H1 (cell line): ENCODE results near the gene BTBD18. TPM values are rescaled to one million over a fixed set of nuclear protein-coding genes. Genes with fewer than 3 reads are reported as not detected.

Experiments
- CTCF ChIA-PET: fragments of 300-600 bp; sonication (Branson Sonifier 250); formaldehyde crosslinking; loops from one replicate; lab custom pipeline; 2021; ENCODE audit not compliant: partially characterized antibody; lab: Charles Lee
- POLR2A ChIA-PET: fragments of 300-600 bp; sonication (Branson Sonifier 250); formaldehyde crosslinking; loops from one replicate; lab custom pipeline; 2021; ENCODE audit warnings: inconsistent platforms; ENCODE audit not compliant: partially characterized antibody; lab: Charles Lee
- DNase-seq, 2 experiments: peaks; one replicate each; pipeline versions ENCODE4 v3.0.0 to v3.0.0-alpha.2; 2010 to 2022; ENCODE audit warnings: low spot score in 2 of 2, low read depth in 1 of 2, mixed read lengths in 1 of 2
- FAIRE-seq: peaks from 2 replicates; lab custom pipeline; 2011; peaks lifted over from hg19 to GRCh38; lab: Jason Lieb, UNC
- H2AFZ ChIP-seq: 2 replicates; pipeline ENCODE4 v1.8.1; 2012; ENCODE audit warnings: low read length, inconsistent platforms
- H2AK5ac ChIP-seq: 2 replicates; pipeline ENCODE4 v1.6.1; 2013; ENCODE audit warnings: low read depth, low read length
- H2BK120ac ChIP-seq: replicated peaks from 2 replicates; pipeline ENCODE3; 2013; ENCODE audit warnings: low read depth, low read length, inconsistent platforms
- H2BK12ac ChIP-seq: 2 replicates; pipeline ENCODE4 v1.6.1; 2013; ENCODE audit warnings: low read depth, low read length
- H2BK15ac ChIP-seq: 2 replicates; pipeline ENCODE4 v1.6.1; 2013; ENCODE audit warnings: low read length
- H2BK20ac ChIP-seq: 2 replicates; pipeline ENCODE4 v1.6.1; 2013; ENCODE audit warnings: low read length
- H2BK5ac ChIP-seq: 2 replicates; pipeline ENCODE4 v1.6.1; 2013; ENCODE audit warnings: low read depth, low read length
- H3K14ac ChIP-seq: 2 replicates; pipeline ENCODE4 v1.6.1; 2013; ENCODE audit warnings: inconsistent platforms; ENCODE audit not compliant: insufficient read length
- H3K18ac ChIP-seq: 2 replicates; pipeline ENCODE4 v1.6.1; 2013; ENCODE audit warnings: low read length; ENCODE audit errors: extremely low read depth
- H3K23ac ChIP-seq: 2 replicates; pipeline ENCODE4 v1.6.1; 2013; ENCODE audit warnings: inconsistent platforms; ENCODE audit not compliant: insufficient read length
- H3K23me2 ChIP-seq: 2 replicates; pipeline ENCODE4 v1.6.1; 2013; ENCODE audit warnings: low read depth, low read length
- H3K27ac ChIP-seq: 2 replicates; pipeline ENCODE4 v1.6.1; 2011; ENCODE audit warnings: low read depth, low read length, inconsistent platforms
- H3K27me3 ChIP-seq, 4 experiments: replicated peaks in 1 of 4; 1 replicate in 1 of 4; 2 replicates in 3 of 4; pipeline versions ENCODE4 v1.6.1 to v1.8.1; 2011 to 2013; ENCODE audit warnings: low read length in 3 of 4, mild to moderate bottlenecking in 3 of 4, inconsistent platforms in 2 of 4, mixed read lengths in 2 of 4, moderate library complexity in 1 of 4; ENCODE audit not compliant: control insufficient read depth in 3 of 4, insufficient read depth in 3 of 4; ENCODE audit errors: extremely low read depth in 1 of 4
- H3K36me3 ChIP-seq, 4 experiments: 2 replicates each; pipeline versions ENCODE4 v1.6.1 to v1.8.1; 2011 to 2013; ENCODE audit warnings: mild to moderate bottlenecking in 4 of 4, low read length in 3 of 4, moderate library complexity in 2 of 4, control low read depth in 1 of 4, inconsistent platforms in 1 of 4; ENCODE audit not compliant: insufficient read depth in 4 of 4, control insufficient read depth in 2 of 4
- H3K4ac ChIP-seq: replicated peaks from 2 replicates; pipeline ENCODE3; 2013; ENCODE audit warnings: low read length, low read depth, mixed read lengths, inconsistent platforms; ENCODE audit not compliant: insufficient read length
- H3K4me1 ChIP-seq, 4 experiments: replicated peaks in 1 of 4; 1 replicate in 1 of 4; 2 replicates in 3 of 4; pipeline versions ENCODE4 v1.6.1 to v1.8.1; 2011 to 2013; ENCODE audit warnings: low read length in 3 of 4, inconsistent platforms in 2 of 4, mixed read lengths in 1 of 4; ENCODE audit not compliant: insufficient read depth in 4 of 4, control insufficient read depth in 3 of 4
- H3K4me2 ChIP-seq, 2 experiments: 2 replicates each; pipeline versions ENCODE4 v1.6.1 to v1.8.1; 2011 to 2013; ENCODE audit warnings: low read depth in 2 of 2, low read length in 2 of 2, control low read depth in 1 of 2, inconsistent platforms in 1 of 2, mild to moderate bottlenecking in 1 of 2; ENCODE audit not compliant: insufficient read depth in 1 of 2
- H3K4me3 ChIP-seq, 4 experiments: fragments of 200-600, 300-600 bp in 1 of 4; sonication (generic), shearing (Covaris generic), sonication (Bioruptor Twin) in 1 of 4; 2 replicates each; pipeline versions ENCODE4 v1.5.1 to v1.8.1; 2011 to 2016; ENCODE audit warnings: low read length in 4 of 4, low read depth in 3 of 4, control low read depth in 2 of 4, inconsistent platforms in 2 of 4, mild to moderate bottlenecking in 2 of 4, mixed read lengths in 1 of 4, moderate library complexity in 1 of 4; ENCODE audit not compliant: insufficient read depth in 2 of 4; ENCODE audit errors: extremely low read depth in 1 of 4
- H3K56ac ChIP-seq: replicated peaks from 2 replicates; pipeline ENCODE3; 2013; ENCODE audit warnings: low read depth, mild to moderate bottlenecking, mixed read lengths, low read length, inconsistent platforms; ENCODE audit not compliant: insufficient read length
- H3K79me1 ChIP-seq: 2 replicates; pipeline ENCODE4 v1.6.1; 2013; ENCODE audit warnings: low read depth, low read length, control low read depth
- H3K79me2 ChIP-seq, 2 experiments: 2 replicates each; pipeline versions ENCODE4 v1.6.1 to v1.8.1; 2012 to 2013; ENCODE audit warnings: low read length in 2 of 2, mild to moderate bottlenecking in 2 of 2, inconsistent platforms in 1 of 2; ENCODE audit not compliant: insufficient read depth in 2 of 2, control insufficient read depth in 1 of 2
- H3K9ac ChIP-seq, 4 experiments: replicated peaks in 1 of 4; 1 replicate in 1 of 4; 2 replicates in 3 of 4; pipeline versions ENCODE4 v1.6.1 to v1.8.1; 2011 to 2013; ENCODE audit warnings: low read depth in 3 of 4, low read length in 3 of 4, control low read depth in 2 of 4, mild to moderate bottlenecking in 2 of 4, moderate library complexity in 2 of 4, inconsistent platforms in 1 of 4; ENCODE audit errors: extremely low read depth in 1 of 4
- H3K9me3 ChIP-seq, 2 experiments: 2 replicates each; pipeline versions ENCODE4 v1.6.1 to v1.8.1; 2012 to 2013; ENCODE audit warnings: mild to moderate bottlenecking in 2 of 2, moderate library complexity in 2 of 2, control low read depth in 1 of 2, inconsistent platforms in 1 of 2, low read depth in 1 of 2, low read length in 1 of 2, mixed read lengths in 1 of 2; ENCODE audit not compliant: insufficient read depth in 2 of 2
- H4K20me1 ChIP-seq, 2 experiments: replicated peaks in 1 of 2; 2 replicates each; pipeline versions ENCODE3 to v1.8.1; 2011 to 2013; ENCODE audit warnings: inconsistent platforms in 2 of 2, low read length in 2 of 2, mild to moderate bottlenecking in 1 of 2; ENCODE audit not compliant: insufficient read depth in 2 of 2, control insufficient read depth in 1 of 2
- H4K5ac ChIP-seq: 2 replicates; pipeline ENCODE4 v1.6.1; 2013; ENCODE audit warnings: low read length, low read depth, mixed read lengths, inconsistent platforms; ENCODE audit not compliant: insufficient read length
- H4K8ac ChIP-seq: 2 replicates; pipeline ENCODE4 v1.8.0; 2013; ENCODE audit warnings: mild to moderate bottlenecking, moderate library complexity, low read length, inconsistent platforms; ENCODE audit not compliant: insufficient read depth; ENCODE audit errors: extremely low read depth
- H4K91ac ChIP-seq: replicated peaks from 2 replicates; pipeline ENCODE3; 2013; ENCODE audit warnings: low read length, mixed read lengths, inconsistent platforms; ENCODE audit not compliant: insufficient read length
- BRCA1 ChIP-seq: IDR thresholded peaks from 2 replicates; pipeline ENCODE4 v1.6.1; 2012; ENCODE audit warnings: low read depth, low read length, improper control_type of control experiment
- YY1 ChIP-seq: IDR thresholded peaks from 2 replicates; pipeline ENCODE4 v1.6.1; 2011; ENCODE audit warnings: low read depth, mild to moderate bottlenecking, low read length
- WGBS, 2 experiments: shearing (Covaris generic) in 1 of 2; methylation state at CpG; one replicate each; pipeline versions ENCODE4 v1.1.6 to v1.1.7; 2013 to 2015; ENCODE audit warnings: low lambda C conversion rate in 2 of 2, mixed read lengths in 2 of 2, inconsistent platforms in 1 of 2, low coverage in 1 of 2, missing lambda C conversion rate in 1 of 2; ENCODE audit not compliant: insufficient replicate concordance in 2 of 2, insufficient coverage in 1 of 2, insufficient read length in 1 of 2; ENCODE audit errors: extremely low coverage in 1 of 2, missing lambda C conversion rate in 1 of 2; 5-methylcytosine and 5-hydroxymethylcytosine counted together
- polyA plus RNA-seq, 7 experiments: library from polyadenylated mRNA; depleted of rRNA in 3 of 7; stranded (reverse) in 5 of 7; unstranded in 2 of 7; fragments of >200 nt in 5 of 7; fragments of 200-250 nt in 2 of 7; gene quantifications; 1 replicate in 5 of 7; 2 replicates in 1 of 7; 4 replicates in 1 of 7; pipeline versions ENCODE4 v1.2.1 to v1.2.3, GENCODE V29; 2011 to 2013; ENCODE audit warnings: missing spikeins in 2 of 7, mixed read lengths in 2 of 7
- total RNA-seq: library from RNA; stranded (reverse); fragmentation: NEBNext Ultra II Directional; extraction: Animal tissue kit (Norgen Biotek cat#: 25700); gene quantifications from 2 replicates; pipeline ENCODE4 v1.2.1, GENCODE V29; 2021
- TF ChIP-seq, protein P1 (sequence below): IDR thresholded peaks from 2 replicates; pipeline ENCODE4 v1.6.1; 2012; ENCODE audit warnings: inconsistent platforms
- TF ChIP-seq, protein P2 (sequence below): IDR thresholded peaks from 2 replicates; pipeline ENCODE4 v1.6.1; 2012; ENCODE audit warnings: inconsistent platforms

BTBD18 gene
- total and polyA plus RNA-seq, 2 of the 8 experiments (the other 6 are each of a cell fraction or from before 2014, with no cell fraction given): 0.03 TPM; not detected in 1

DNA sequence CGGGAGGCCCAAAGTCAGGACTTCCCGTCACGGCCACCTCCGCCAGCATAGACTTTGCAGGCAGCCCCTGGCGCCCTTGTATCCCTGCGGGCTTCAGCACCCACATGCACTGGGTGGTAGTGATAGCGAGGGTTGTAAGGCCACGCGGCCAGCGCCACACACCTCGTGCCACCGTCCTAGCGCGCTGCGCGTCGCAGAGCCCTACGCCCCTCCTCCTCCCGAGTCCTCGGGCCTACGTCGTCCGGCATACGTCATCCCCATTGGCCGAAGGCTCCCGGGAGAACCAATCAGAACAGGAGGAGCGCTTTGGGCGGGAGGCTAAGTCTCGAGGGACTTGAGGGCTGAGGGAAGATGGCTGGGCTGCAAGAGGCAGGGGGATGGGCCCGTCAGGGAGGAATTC lies 1.3 kb upstream of the BTBD18 start:
- CTCF ChIA-PET: interaction anchor here (0.6 to 12.1 kb wide), 4 partner anchors 9 to 49 kb away, joined by 3 to 182 read pairs (median 16); partner anchors contain the start of gene CTNND1
- Histone ChIP-seq H2AFZ (no peak overlapping the region), H3K27ac (no peak overlapping the region), H3K18ac (no peak overlapping the region), H3K4me3 (no peak overlapping the region), H3K27me3 (no peaks in the 10 kb centered on the region), H3K9me3 (no peaks in the 10 kb centered on the region), H3K14ac (no peak overlapping the region), H4K8ac (no peak overlapping the region), H2BK15ac (0 out of 2 replicates have a peak overlapping the region, but pooled peaks have one; percentile 12), H2BK12ac (peak overlapping the region; percentile 18; the same call in 1 of the 2 replicates), H2AK5ac (peak overlapping the region; percentile 39; the same call in 1 of the 2 replicates), H4K20me1 (no peaks in the 10 kb centered on the region), H2BK120ac (no peak overlapping the region), H4K5ac (no peak overlapping the region), H3K23ac (no peak overlapping the region), H4K91ac (no peak overlapping the region), H3K4ac (no peak overlapping the region), H3K4me2 (no peak overlapping the region), H3K9ac (no peak overlapping the region), H2BK5ac (no peak overlapping the region), H3K79me1 (no peaks in the 10 kb centered on the region), H3K36me3 (no peaks in the 10 kb centered on the region), H2BK20ac (no peak overlapping the region), H3K79me2 (no peaks in the 10 kb centered on the region), H3K23me2 (no peaks in the 10 kb centered on the region), H3K56ac (no peak overlapping the region), H3K4me1 (no peaks in the 10 kb centered on the region; a peak in 1 of 7 replicates)
- 92% methylated on average over 16 of the region's 30 CpGs; no CpG with 5 or more reads in 1 of the 2 experiments for WGBS, 2 experiments
- TF ChIP-seq, protein P1, sequence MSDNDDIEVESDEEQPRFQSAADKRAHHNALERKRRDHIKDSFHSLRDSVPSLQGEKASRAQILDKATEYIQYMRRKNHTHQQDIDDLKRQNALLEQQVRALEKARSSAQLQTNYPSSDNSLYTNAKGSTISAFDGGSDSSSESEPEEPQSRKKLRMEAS: peak; percentile 72
- TF ChIP-seq, protein P2, sequence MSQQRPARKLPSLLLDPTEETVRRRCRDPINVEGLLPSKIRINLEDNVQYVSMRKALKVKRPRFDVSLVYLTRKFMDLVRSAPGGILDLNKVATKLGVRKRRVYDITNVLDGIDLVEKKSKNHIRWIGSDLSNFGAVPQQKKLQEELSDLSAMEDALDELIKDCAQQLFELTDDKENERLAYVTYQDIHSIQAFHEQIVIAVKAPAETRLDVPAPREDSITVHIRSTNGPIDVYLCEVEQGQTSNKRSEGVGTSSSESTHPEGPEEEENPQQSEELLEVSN: peak; percentile 96
- TF ChIP-seq BRCA1 (no peak), YY1 (no peak)
- DNase-seq: peak in 1 of 2 experiments; percentile 55
- POLR2A ChIA-PET: interaction anchor here (2.2 to 2.7 kb wide), 2 partner anchors 9 to 11 kb away, joined by 18 to 22 read pairs; partner anchors contain the start of genes CTNND1 and SELENOH
- no peak for FAIRE-seq
